HepG2 (cell line): ENCODE measurements around the gene KMT2D. TPM values are rescaled to one million over a fixed set of nuclear protein-coding genes. Genes with fewer than 3 reads are reported as not detected.

Experiments
- ATAC-seq: fragments of 200-7000 bp; cut with Tn5 transposase; 3 replicates; pipeline ENCODE4 v1.9.1; 2020; ENCODE audit warnings: mild to moderate bottlenecking, moderate library complexity
- BruUV-seq: library from RNA; stranded (reverse); fragments of 400-500 nt; replicated peaks from 2 replicates; lab custom pipeline; 2021; lab: Mats Ljungman, UMichigan
- CTCF ChIA-PET: fragments of 300-600 bp; formaldehyde crosslinking; extraction: SDS; loops from one replicate; lab custom pipeline; 2021; ENCODE audit warnings: low total read pairs, inconsistent platforms, low intra/inter-chr PET ratio; lab: Yijun Ruan, JAX
- POLR2A ChIA-PET: fragments of 350-600 bp; sonication (Branson Sonifier 250); formaldehyde crosslinking; loops from one replicate; lab custom pipeline; 2020; ENCODE audit warnings: antibody characterized with exemption, inconsistent platforms; lab: Yijun Ruan, JAX
- DNase-seq: peaks from one replicate; pipeline ENCODE4 v3.0.0-alpha.2; 2015; ENCODE audit warnings: low spot score
- FAIRE-seq: peaks from 3 replicates; lab custom pipeline; 2011; peaks lifted over from hg19 to GRCh38; lab: Jason Lieb, UNC
- H2AFZ ChIP-seq: one replicate; pipeline ENCODE4 v1.6.1; 2011; ENCODE audit warnings: low read length, inconsistent platforms
- H3K27ac ChIP-seq: fragments of 300-600 bp; 3 replicates; pipeline ENCODE4 v1.8.0; 2011; ENCODE audit warnings: mixed run types, mild to moderate bottlenecking, mixed read lengths, low read length, inconsistent platforms; ENCODE audit not compliant: insufficient read depth; ENCODE audit errors: extremely low read length
- H3K27me3 ChIP-seq, 2 experiments: fragments of 200-600 bp in 1 of 2; 2 replicates in 1 of 2; 3 replicates in 1 of 2; pipeline versions ENCODE4 v1.6.0 to v1.8.0; 2011; ENCODE audit warnings: low read length in 2 of 2, mild to moderate bottlenecking in 2 of 2, moderate library complexity in 2 of 2, inconsistent platforms in 1 of 2; ENCODE audit not compliant: insufficient read depth in 2 of 2, control insufficient read depth in 1 of 2
- H3K36me3 ChIP-seq, 2 experiments: fragments of 200-600 bp in 1 of 2; replicated peaks in 1 of 2; 2 replicates in 1 of 2; 3 replicates in 1 of 2; pipeline versions ENCODE4 v1.5.1 to v1.8.0; 2011; ENCODE audit warnings: low read length in 2 of 2, inconsistent platforms in 1 of 2; ENCODE audit not compliant: insufficient read depth in 2 of 2, control insufficient read depth in 1 of 2
- H3K4me1 ChIP-seq: 2 replicates; pipeline ENCODE4 v1.5.1; 2012; ENCODE audit warnings: low read length, inconsistent platforms; ENCODE audit not compliant: insufficient read depth
- H3K4me2 ChIP-seq: 2 replicates; pipeline ENCODE4 v1.6.0; 2011; ENCODE audit warnings: low read depth, low read length, inconsistent platforms
- H3K4me3 ChIP-seq, 3 experiments: fragments of 200-600 bp in 1 of 3; sonication (generic), shearing (Covaris generic) in 1 of 3; replicated peaks in 1 of 3; 2 replicates each; pipeline ENCODE4 v1.5.1; 2011 to 2016; ENCODE audit warnings: low read length in 3 of 3, inconsistent platforms in 2 of 3, low read depth in 2 of 3, mild to moderate bottlenecking in 2 of 3, control low read depth in 1 of 3, mixed read lengths in 1 of 3; ENCODE audit not compliant: insufficient read depth in 1 of 3
- H3K79me2 ChIP-seq: one replicate; pipeline ENCODE4 v1.6.1; 2011; ENCODE audit warnings: low read length, inconsistent platforms; ENCODE audit not compliant: insufficient read depth
- H3K9ac ChIP-seq: 2 replicates; pipeline ENCODE4 v1.6.0; 2011; ENCODE audit warnings: mild to moderate bottlenecking, low read depth, low read length, inconsistent platforms; ENCODE audit not compliant: insufficient read depth
- H3K9me3 ChIP-seq: 2 replicates; pipeline ENCODE4 v1.5.1; 2012; ENCODE audit warnings: mild to moderate bottlenecking, low read length
- H4K20me1 ChIP-seq: 2 replicates; pipeline ENCODE4 v1.6.0; 2011; ENCODE audit warnings: inconsistent platforms, mild to moderate bottlenecking, low read length, moderate library complexity; ENCODE audit not compliant: insufficient read depth
- ARNT2 ChIP-seq: sonication (generic); formaldehyde crosslinking; IDR thresholded peaks from 2 replicates; pipeline ENCODE4 v1.8.0; 2022; ENCODE audit warnings: mild to moderate bottlenecking, low read depth, missing genetic modification reagents, moderate library complexity
- CTCF ChIP-seq: sonication (generic); formaldehyde crosslinking; IDR thresholded peaks from 2 replicates; pipeline ENCODE4 v1.5.0; 2020; ENCODE audit warnings: mild to moderate bottlenecking, missing genetic modification reagents, moderate library complexity
- FOXA1 ChIP-seq, 2 experiments: fragments of 450-650 bp in 1 of 2; sonication (generic) in 1 of 2; formaldehyde crosslinking in 1 of 2; IDR thresholded peaks; 2 replicates each; pipeline versions ENCODE4 v1.4.0 to v1.6.1; 2016 to 2020; ENCODE audit warnings: missing genetic modification reagents in 1 of 2
- FOXO1 ChIP-seq: sonication (generic); formaldehyde crosslinking; IDR thresholded peaks from 2 replicates; pipeline ENCODE4 v1.4.0; 2020; ENCODE audit warnings: missing genetic modification reagents
- HNRNPH1 ChIP-seq: fragments of 200-400 bp; formaldehyde crosslinking; optimal IDR thresholded peaks from 2 replicates; pipeline ENCODE3; 2017; ENCODE audit warnings: mild to moderate bottlenecking, low read depth, low read length
- MLX ChIP-seq: IDR thresholded peaks from 2 replicates; pipeline ENCODE4 v1.6.1; 2016
- MTA1 ChIP-seq: sonication (generic); formaldehyde crosslinking; IDR thresholded peaks from 2 replicates; pipeline ENCODE4 v1.4.0; 2020; ENCODE audit warnings: missing genetic modification reagents, mild to moderate bottlenecking, borderline replicate concordance
- PCBP1 ChIP-seq: fragments of 200-400 bp; formaldehyde crosslinking; IDR thresholded peaks from 2 replicates; pipeline ENCODE4 v1.6.1; 2017; ENCODE audit warnings: mild to moderate bottlenecking, low read depth, low read length, borderline replicate concordance
- REXO4 ChIP-seq: sonication (generic); formaldehyde crosslinking; IDR thresholded peaks from 2 replicates; pipeline ENCODE4 v1.8.0; 2022; ENCODE audit warnings: missing genetic modification reagents, mild to moderate bottlenecking, borderline replicate concordance
- STAG1 ChIP-seq: sonication (generic); formaldehyde crosslinking; IDR thresholded peaks from 2 replicates; pipeline ENCODE4 v1.4.0; 2020; ENCODE audit warnings: missing genetic modification reagents
- XRCC5 ChIP-seq: fragments of 200-400 bp; formaldehyde crosslinking; optimal IDR thresholded peaks from 2 replicates; pipeline ENCODE3; 2017; ENCODE audit warnings: mild to moderate bottlenecking, low read length
- ZBTB38 ChIP-seq: sonication (generic); formaldehyde crosslinking; IDR thresholded peaks from 2 replicates; pipeline ENCODE4 v1.5.1; 2020; ENCODE audit warnings: mild to moderate bottlenecking, missing genetic modification reagents
- ZNF18 ChIP-seq: sonication (generic); formaldehyde crosslinking; IDR thresholded peaks from 2 replicates; pipeline ENCODE4 v1.8.0; 2022; ENCODE audit warnings: mild to moderate bottlenecking, missing genetic modification reagents; ENCODE audit not compliant: insufficient replicate concordance
- ZNF234 ChIP-seq: sonication (generic); formaldehyde crosslinking; conservative IDR thresholded peaks from 2 replicates; pipeline ENCODE4 v1.5.1; 2020; ENCODE audit warnings: mild to moderate bottlenecking, missing genetic modification reagents
- ZNF260 ChIP-seq: sonication (generic); formaldehyde crosslinking; IDR thresholded peaks from 2 replicates; pipeline ENCODE4 v1.4.0; 2020; ENCODE audit warnings: missing genetic modification reagents, low read depth, mild to moderate bottlenecking, borderline replicate concordance
- ZNF354B ChIP-seq: sonication (generic); formaldehyde crosslinking; IDR thresholded peaks from 2 replicates; pipeline ENCODE4 v1.8.0; 2022; ENCODE audit warnings: mild to moderate bottlenecking, missing genetic modification reagents
- ZNF691 ChIP-seq: sonication (generic); formaldehyde crosslinking; IDR thresholded peaks from 2 replicates; pipeline ENCODE4 v1.4.0; 2020; ENCODE audit warnings: missing genetic modification reagents, low read depth, mild to moderate bottlenecking, borderline replicate concordance
- WGBS: methylation state at CpG from one replicate; pipeline ENCODE4 v1.1.6; 2017; ENCODE audit warnings: low lambda C conversion rate; 5-methylcytosine and 5-hydroxymethylcytosine counted together
- in situ Hi-C: cut with HindIII; loops from 2 replicates; pipeline ENCODE4 v1.10.0; 2017; ENCODE audit warnings: low pct_unique_long_range_greater_than_20kb; ENCODE audit not compliant: extremely low pct_ligation_motif_present
- intact Hi-C: fragments of 100-400 bp; cut with micrococcal nuclease; formaldehyde crosslinking; loops from one replicate; pipeline ENCODE4 v1.10.0; 2022; ENCODE audit not compliant: unreplicated experiment
- polyA plus RNA-seq, 8 experiments: library from polyadenylated mRNA; depleted of rRNA in 3 of 8; stranded (reverse) in 7 of 8; unstranded in 1 of 8; fragments of >200 nt; fragmentation: Illumina TruSeq in 4 of 8; extraction: Trizol in 4 of 8; gene quantifications; 2 replicates each; pipeline versions ENCODE4 v1.2.1 to v1.2.3, GENCODE V29; 2011 to 2016; ENCODE audit warnings: low read depth in 4 of 8, missing spikeins in 1 of 8, mixed read lengths in 1 of 8; ENCODE audit not compliant: insufficient read depth in 1 of 8
- total RNA-seq, 5 experiments: library from RNA; depleted of rRNA; stranded (reverse); fragments of >200 nt; fragmentation: Illumina TruSeq; extraction: Trizol; gene quantifications; 2 replicates each; pipeline ENCODE4 v1.2.3, GENCODE V29; 2016; ENCODE audit warnings: low read depth in 1 of 5

KMT2D gene
- total and polyA plus RNA-seq, 2 of the 13 experiments (the other 11 are each of a cell fraction or from before 2014, with no cell fraction given): 8.1 to 10.4 TPM

- POLR2A ChIA-PET: interaction anchor here (1.2 to 2.2 kb wide), 2 partner anchors 10 to 14 kb away, joined by 4 to 7 read pairs; no protein-coding TSS in a partner anchor
- no TSS peak for BruUV-seq
- no peaks in the 10 kb centered on the region for H3K9me3 ChIP-seq
- ATAC-seq (peak; percentile 79), FAIRE-seq (peak; percentile 34), DNase-seq (peak; percentile 34)
- H2AFZ ChIP-seq: no peak overlapping the region
- no peaks in the 10 kb centered on the region for H3K79me2 ChIP-seq
- no peaks in the 10 kb centered on the region for H3K27me3 ChIP-seq
- intact Hi-C loops (no loop called here), in situ Hi-C loops (no loop called here)
- H3K4me3 ChIP-seq: no peak overlapping the region
- WGBS: 67% methylated on average over 11 of the region's 11 CpGs
- peaks cover 59 to 96% of the 10 kb centered on the region in 2 experiments for H3K36me3 ChIP-seq
- no peak overlapping the region for H3K4me2 ChIP-seq
- no peak overlapping the region for H3K9ac ChIP-seq
- TF ChIP-seq MLX (CRISPR knock-in tag) (no peak), ZNF691 (CRISPR knock-in tag) (peak; percentile 28; the same call in 1 of the 2 replicates), STAG1 (CRISPR knock-in tag) (peak; percentile 6; the same call in 1 of the 2 replicates), FOXA1 (IDR thresholded peaks at IDR 0.05) (no peak), FOXA1 (CRISPR knock-in tag; IDR thresholded peaks at IDR 0.05) (peak; percentile 36; the same call in 1 of the 2 replicates), ZBTB38 (CRISPR knock-in tag) (peak; percentile 65), REXO4 (CRISPR knock-in tag) (no peak), XRCC5 (peak; percentile 66), ZNF354B (CRISPR knock-in tag) (no peak), MTA1 (CRISPR knock-in tag) (0 out of 2 replicates have a peak, but pooled peaks have one; percentile 37), HNRNPH1 (no peak), ZNF18 (CRISPR knock-in tag) (no peak), ZNF260 (CRISPR knock-in tag) (no peak), CTCF (CRISPR knock-in tag) (peak; percentile 83), ARNT2 (CRISPR knock-in tag) (no peak), PCBP1 (no peak), ZNF234 (CRISPR knock-in tag) (no peak), FOXO1 (CRISPR knock-in tag) (no peak)
- H3K27ac ChIP-seq: no peak overlapping the region
- CTCF ChIA-PET: no interaction called here
- H4K20me1 ChIP-seq: 0 out of 2 replicates have a peak, but pooled peaks cover 3% of the 10 kb centered on the region
- no peaks in the 10 kb centered on the region for H3K4me1 ChIP-seq
Measured at GRCh38 chr12:49043856-49044258, 16.7 kb downstream of the KMT2D start.
